IMR-90 (cell line): Measurements from ENCODE around the gene P2RY2. TPM values are rescaled to one million over a fixed set of nuclear protein-coding genes. Genes with fewer than 3 reads are reported as not detected.

Experiments used
- polyA plus RNA-seq, 3 experiments: library from polyadenylated mRNA; depleted of rRNA; stranded (reverse); fragments of >200 nt; gene quantifications; 2 replicates each; pipeline ENCODE4 v1.2.3, GENCODE V29; 2012; ENCODE audit warnings: low replicate concordance in 1 of 3
- total RNA-seq: library from RNA; depleted of rRNA; stranded (reverse); fragments of >200 nt; gene quantifications from 2 replicates; pipeline ENCODE4 v1.2.3, GENCODE V29; 2012; rRNA removed

The P2RY2 gene
- total and polyA plus RNA-seq, 2 of the 4 experiments (the other 2 are of a cell fraction): not detected

Other genes starting within 250 kb of the P2RY2 start
- 5.9 and 8.9 TPM in 2 replicates for gene FCHSD2, start 76.0 kb upstream of the P2RY2 start, total RNA-seq
- gene FCHSD2, start 76.0 kb upstream of the P2RY2 start, polyA plus RNA-seq (2012; rRNA removed): 16.6 and 18.7 TPM in 2 replicates
- under 0.01 TPM in 1 of 2 replicates, not detected in the other for gene P2RY6, start 54.1 kb downstream of the P2RY2 start, total RNA-seq
- gene P2RY6, start 54.1 kb downstream of the P2RY2 start, polyA plus RNA-seq (2012; rRNA removed): 0.37 and 0.44 TPM in 2 replicates
- 19.4 and 21.7 TPM in 2 replicates for gene ARHGEF17, start 90.0 kb downstream of the P2RY2 start, total RNA-seq
- 97.7 and 128 TPM in 2 replicates for gene ARHGEF17, start 90.0 kb downstream of the P2RY2 start, polyA plus RNA-seq (2012; rRNA removed)
- 2.3 and 3.1 TPM in 2 replicates for gene RELT, start 158.1 kb downstream of the P2RY2 start, total RNA-seq
- 5.3 and 6.5 TPM in 2 replicates for gene RELT, start 158.1 kb downstream of the P2RY2 start, polyA plus RNA-seq (2012; rRNA removed)